ENCODE results near the gene SIGLEC8. TPM values are rescaled to one million over a fixed set of nuclear protein-coding genes. Genes with fewer than 3 reads are reported as not detected.

SIGLEC8 gene
- total RNA-seq, 1 donor from 2014 or later, result 0.13 TPM

Other genes starting within 250 kb of the SIGLEC8 start
- gene CD33, start 233.4 kb downstream of the SIGLEC8 start, total RNA-seq, result 6.3 and 6.8 TPM in 2 replicates
- gene SIGLECL1, start 207.4 kb downstream of the SIGLEC8 start, total RNA-seq, result not detected in 2 replicates
- 1.2 and 1.3 TPM in 2 replicates for gene IGLON5, start 146.8 kb downstream of the SIGLEC8 start, total RNA-seq
- gene VSIG10L, start 116.3 kb downstream of the SIGLEC8 start, total RNA-seq, result 5.6 and 6.0 TPM in 2 replicates
- gene ETFB, start 92.1 kb downstream of the SIGLEC8 start, total RNA-seq, result 174 and 180 TPM in 2 replicates
- gene CLDND2, start 89.5 kb downstream of the SIGLEC8 start, total RNA-seq, result 16.2 and 23.2 TPM in 2 replicates
- gene NKG7, start 85.8 kb downstream of the SIGLEC8 start, total RNA-seq, result 376 and 393 TPM in 2 replicates
- not detected in 2 replicates for gene LIM2, start 70.5 kb downstream of the SIGLEC8 start, total RNA-seq
- 0.15 and 0.18 TPM in 2 replicates for gene C19orf84, start 67.9 kb downstream of the SIGLEC8 start, total RNA-seq
- gene SIGLEC10, start 40.8 kb downstream of the SIGLEC8 start, total RNA-seq, result 2.5 and 3.7 TPM in 2 replicates
- not detected in 2 replicates for gene CEACAM18, start 20.1 kb upstream of the SIGLEC8 start, total RNA-seq
- 0.52 and 0.54 TPM in 2 replicates for gene SIGLEC12, start 43.3 kb upstream of the SIGLEC8 start, total RNA-seq
- 0.98 and 1.6 TPM in 2 replicates for gene SIGLEC6, start 73.2 kb upstream of the SIGLEC8 start, total RNA-seq
- gene ZNF175, start 112.8 kb upstream of the SIGLEC8 start, total RNA-seq, result 7.9 and 8.4 TPM in 2 replicates
- gene SIGLEC5, start 171.9 kb upstream of the SIGLEC8 start, total RNA-seq, result not detected in 2 replicates
- not detected in 2 replicates for gene SIGLEC14, start 188.4 kb upstream of the SIGLEC8 start, total RNA-seq
- 6.8 and 8.9 TPM in 2 replicates for gene SPACA6, start 234.9 kb upstream of the SIGLEC8 start, total RNA-seq